GM21717 (cell line): ENCODE results near the gene ZNF692.
A peak's percentile ranks its signal among the peaks of the same experiment; 100 is the strongest.

Experiments used
- ATAC-seq: cut with Tn5 transposase; IDR thresholded peaks from one replicate; pipeline ENCODE4 v1.9.1; 2021; ENCODE audit warnings: mild to moderate bottlenecking, moderate library complexity; ENCODE audit not compliant: unreplicated experiment

The ZNF692 gene

DNA sequence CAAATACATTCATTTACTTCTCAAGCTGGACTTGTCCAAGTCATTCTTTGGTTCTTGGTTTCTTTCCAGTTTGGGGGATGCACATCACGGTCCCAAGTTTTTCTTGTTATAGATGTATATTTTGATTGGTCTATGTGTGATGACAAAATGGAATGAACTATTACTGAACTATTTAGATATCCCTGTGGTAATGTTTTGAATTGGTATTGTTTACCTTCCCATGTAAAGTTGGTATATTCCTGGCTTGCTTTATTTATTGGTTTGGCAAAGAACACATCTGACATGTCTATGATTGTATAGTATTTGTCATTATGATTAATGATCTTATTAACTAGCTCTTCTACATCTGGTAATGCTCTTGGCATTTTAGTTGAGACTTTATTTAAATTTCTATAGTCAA lies 22.4 kb upstream of the ZNF692 start:
- ATAC-seq: no peak

DNA sequence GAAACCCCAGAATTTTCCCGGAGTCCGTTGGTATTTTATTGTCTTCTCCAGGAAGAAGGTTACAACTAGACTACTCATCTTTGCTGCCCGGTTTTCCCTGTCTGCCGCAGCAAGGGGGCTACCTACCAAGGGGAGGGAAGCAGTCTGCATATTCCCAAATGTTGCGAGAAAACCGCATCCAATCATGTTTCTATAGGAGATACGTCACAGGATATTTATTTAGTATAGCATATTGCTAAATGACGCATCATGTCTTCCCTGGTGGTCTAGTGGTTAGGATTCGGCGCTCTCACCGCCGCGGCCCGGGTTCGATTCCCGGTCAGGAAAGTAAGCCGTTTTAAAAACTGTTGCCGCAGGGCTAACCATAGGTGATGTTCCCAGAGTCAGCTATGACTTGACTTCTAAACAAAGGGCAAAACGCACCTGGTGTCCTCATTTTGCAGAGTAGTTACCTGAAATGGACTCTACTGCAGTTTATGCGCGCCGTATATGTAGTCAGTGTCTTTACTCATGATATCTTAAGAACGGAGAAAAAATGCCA lies 15.2 kb upstream of the ZNF692 start:
- ATAC-seq: peak; percentile 62

GRCh38 chr1:248873409-248873992 lies 14.6 kb upstream of the ZNF692 start:
- peak; percentile 79 for ATAC-seq

GRCh38 chr1:248872752-248873408 lies 14.0 kb upstream of the ZNF692 start:
- peak; percentile 61 for ATAC-seq

- ATAC-seq: no peak
Observed at GRCh38 chr1:248871837-248872401, 13.0 kb upstream of the ZNF692 start.

GRCh38 chr1:248862998-248863881 lies 4.4 kb upstream of the ZNF692 start:
- peak; percentile 69 for ATAC-seq

- ATAC-seq: peak; percentile 7
Observed at GRCh38 chr1:248862695-248862997, 3.8 kb upstream of the ZNF692 start.

DNA sequence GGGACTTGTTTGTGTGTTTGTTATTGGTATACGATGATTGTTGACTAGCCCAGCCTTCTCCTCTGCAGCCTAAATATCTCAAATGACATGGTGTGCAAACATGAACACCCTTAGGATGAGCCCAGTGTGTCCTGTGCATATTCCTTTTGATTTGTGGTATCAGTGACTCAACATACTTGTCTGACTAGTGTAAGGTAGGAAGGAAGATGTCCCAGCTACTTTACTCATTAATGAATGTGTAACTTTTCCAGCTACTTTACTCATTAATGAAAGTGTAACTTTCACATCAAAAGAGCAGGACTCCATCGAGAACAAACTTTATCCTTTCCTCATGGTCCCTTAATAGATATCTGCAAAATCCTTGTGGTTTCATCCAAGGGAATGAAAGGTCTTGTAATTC lies 2.7 kb upstream of the ZNF692 start:
- ATAC-seq: no peak

DNA sequence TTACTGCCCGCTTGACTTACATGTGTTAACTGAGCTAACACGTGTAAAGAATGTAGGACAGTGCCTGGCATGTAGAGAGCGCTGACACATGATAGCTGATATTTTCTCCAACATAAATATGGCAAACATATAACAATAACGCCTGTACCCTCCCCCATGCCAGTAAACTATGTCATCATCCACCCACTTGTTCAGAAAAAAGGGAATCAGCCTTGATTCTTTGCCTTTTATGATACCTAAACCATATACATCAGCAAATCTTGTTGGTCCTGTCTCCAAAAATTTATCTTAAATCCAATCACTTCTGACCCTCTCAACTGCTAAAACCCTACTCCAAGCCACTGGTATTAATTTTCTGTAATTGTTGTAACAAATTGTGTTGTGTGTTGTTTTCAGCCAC lies 1.1 kb upstream of the ZNF692 start:
- no peak for ATAC-seq

DNA sequence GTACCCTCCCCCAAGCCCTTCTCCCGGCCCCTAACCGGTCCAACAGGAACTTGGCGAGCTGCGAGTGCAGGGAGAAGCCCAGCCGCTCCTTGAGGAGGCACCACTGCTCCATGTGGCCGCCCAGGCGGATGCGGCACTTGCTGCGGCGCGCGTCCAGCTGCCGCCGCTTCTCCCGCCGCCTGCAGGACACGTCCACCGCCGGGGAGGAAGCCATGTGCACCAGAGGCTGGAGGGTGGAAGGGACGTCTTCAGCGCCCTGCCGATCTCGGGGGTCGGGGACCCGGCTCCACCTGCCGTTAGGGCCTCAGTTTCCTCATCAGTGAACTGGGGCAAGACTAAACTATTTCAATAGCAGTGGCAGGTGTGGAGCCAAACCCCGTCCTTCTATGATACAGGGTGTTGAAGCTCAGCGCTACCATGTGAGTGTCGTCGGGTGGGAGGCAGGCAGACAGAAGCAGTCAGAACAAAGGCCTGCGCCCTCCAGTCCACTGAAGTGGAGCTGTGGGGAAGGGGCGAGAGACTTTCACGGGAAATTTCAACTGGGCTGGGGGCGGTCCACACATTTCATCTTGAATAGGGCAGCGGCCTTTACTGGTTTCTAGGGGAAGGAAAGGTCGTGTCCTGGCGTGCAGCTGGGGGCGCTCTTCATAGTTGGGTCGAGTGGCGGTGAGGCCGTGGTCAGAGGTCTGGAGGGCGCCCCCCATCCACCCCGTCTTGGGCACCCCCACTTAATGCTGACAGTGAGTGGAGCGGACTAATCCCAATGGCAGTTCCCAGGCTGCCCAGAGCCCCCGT lies 592 bp downstream of the ZNF692 start:
- ATAC-seq: peak; percentile 50

DNA sequence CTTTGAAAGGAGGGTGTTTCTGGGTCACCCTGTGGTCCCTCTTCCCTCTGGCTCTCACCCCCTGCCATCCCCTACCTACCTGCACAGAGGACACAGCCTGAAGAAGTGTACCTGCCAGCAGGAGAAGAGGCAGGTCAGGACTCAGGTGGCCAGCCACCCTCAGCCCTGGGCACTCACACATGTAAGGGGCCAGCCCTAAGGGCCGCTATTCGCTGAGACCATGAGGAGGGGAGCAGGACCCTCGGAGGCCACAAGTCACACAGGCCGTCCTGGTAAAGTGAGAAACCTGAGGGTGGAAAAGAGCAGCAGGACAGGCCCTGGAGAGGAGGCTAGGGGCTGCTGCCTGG lies 1.2 kb downstream of the ZNF692 start:
- ATAC-seq: peak; percentile 1

DNA sequence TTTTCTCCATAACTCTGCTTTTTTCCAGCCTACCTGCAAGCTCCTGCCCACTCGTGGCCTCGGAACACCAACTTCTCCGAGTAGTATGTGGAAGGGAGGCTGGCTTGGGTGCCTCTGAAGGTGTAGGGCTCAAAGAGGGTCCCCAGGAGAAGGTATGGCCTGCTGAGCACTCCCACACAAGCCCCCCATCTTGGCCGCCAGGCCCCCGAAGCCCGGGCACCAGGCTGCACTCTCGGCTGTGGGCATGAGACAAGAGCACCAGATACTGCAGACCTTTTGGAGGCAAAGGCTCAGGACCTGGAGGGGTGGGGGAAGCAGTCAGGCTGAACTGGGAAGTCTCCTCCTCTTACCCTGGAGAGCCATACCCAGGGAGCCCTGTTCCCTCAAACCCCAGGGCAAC lies 1.7 kb downstream of the ZNF692 start:
- ATAC-seq: no peak

- ATAC-seq: no peak
Observed at GRCh38 chr1:248856176-248856575, 2.7 kb downstream of the ZNF692 start.

- no peak for ATAC-seq
Observed at GRCh38 chr1:248855580-248855979, 3.3 kb downstream of the ZNF692 start.

DNA sequence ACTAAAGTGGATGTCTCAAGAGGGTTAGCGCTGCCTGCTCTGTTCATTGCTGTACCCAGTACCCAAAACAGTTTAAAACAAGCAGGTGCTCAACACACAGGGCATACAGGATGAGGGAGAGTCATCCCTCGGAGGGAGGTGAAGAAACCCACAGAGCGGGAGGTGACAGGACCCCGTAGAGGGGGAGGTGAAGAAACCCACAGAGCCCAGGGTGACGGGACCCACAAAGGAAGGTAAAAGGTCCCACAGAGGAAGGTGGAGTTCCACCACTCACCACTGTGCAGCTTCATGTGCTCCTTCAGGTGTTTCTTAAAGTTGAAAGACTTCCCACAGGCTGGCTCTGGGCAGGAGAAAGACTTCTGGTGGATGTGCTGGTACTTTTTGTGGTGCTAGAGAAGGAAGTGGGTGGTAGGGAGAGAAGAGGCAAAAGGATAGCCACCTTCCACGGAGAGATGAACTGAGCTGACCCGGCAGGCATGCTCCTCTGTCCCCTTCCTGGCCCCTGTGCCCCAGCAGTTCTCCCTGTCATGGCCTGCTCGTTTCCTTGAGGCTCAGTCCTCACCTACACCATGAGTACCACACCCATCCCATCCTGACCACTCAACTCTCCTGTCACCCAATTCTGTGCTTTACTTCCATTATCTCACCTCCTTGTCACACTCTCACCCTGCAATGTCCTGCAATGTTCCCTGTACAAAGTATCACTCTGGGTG lies 5.1 kb downstream of the ZNF692 start:
- ATAC-seq: no peak

GRCh38 chr1:248852481-248853405 lies 6.1 kb downstream of the ZNF692 start:
- ATAC-seq: no peak

GRCh38 chr1:248851390-248851789 lies 7.5 kb downstream of the ZNF692 start:
- no peak for ATAC-seq

DNA sequence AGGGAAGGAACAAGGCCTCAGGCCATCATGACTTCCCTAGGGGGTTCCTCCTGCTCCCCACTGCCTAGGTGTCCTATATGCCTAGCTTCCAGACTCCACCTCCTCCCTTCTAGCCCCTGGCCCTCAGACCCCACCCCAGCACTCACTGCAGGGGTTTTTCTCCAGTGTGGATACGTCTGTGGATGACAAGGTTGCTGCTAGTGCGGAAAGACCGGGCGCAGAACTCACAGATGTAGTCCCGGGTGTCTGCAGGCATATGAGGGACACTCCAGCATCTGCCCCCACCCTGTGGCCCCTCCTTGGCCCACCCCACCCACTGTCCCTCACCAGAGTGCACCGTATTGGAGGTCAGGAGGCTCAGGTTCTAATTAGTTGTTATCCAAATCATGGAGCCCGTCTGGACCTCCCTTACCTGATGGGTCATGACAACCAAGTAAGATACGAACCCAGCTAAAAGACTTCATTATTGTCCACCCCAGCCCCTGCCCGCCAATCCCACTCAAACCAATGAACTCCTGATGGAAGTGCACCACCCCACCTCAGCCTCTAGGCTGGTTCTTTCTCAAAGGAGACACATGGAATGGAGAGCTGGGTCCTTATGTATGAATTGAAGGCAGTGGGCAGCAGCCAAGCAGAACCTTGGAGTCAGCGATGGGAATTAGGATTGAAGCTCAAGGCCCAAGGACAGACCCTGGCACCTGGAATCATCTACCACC lies 8.2 kb downstream of the ZNF692 start:
- no peak for ATAC-seq
